T follicular helper cell (primary cell): ENCODE measurements around the gene KRT10.
"Not testable (repeated sequence)": the region's sequence is repeated elsewhere in the genome, so short reads cannot be mapped to it uniquely, and the experiment has no call there.

ENCODE experiments used
- DNase-seq: peaks from one replicate; pipeline ENCODE4 v3.0.0-alpha.2; 2020; ENCODE audit warnings: low read depth
- total RNA-seq, 2 experiments: gene quantifications; one replicate each; lab custom pipeline; 2026; lab: John Stamatoyannopoulos, UW

The KRT10 gene
- 15.0 to 15.5 reads per million in 2 experiments for total RNA-seq

DNA sequence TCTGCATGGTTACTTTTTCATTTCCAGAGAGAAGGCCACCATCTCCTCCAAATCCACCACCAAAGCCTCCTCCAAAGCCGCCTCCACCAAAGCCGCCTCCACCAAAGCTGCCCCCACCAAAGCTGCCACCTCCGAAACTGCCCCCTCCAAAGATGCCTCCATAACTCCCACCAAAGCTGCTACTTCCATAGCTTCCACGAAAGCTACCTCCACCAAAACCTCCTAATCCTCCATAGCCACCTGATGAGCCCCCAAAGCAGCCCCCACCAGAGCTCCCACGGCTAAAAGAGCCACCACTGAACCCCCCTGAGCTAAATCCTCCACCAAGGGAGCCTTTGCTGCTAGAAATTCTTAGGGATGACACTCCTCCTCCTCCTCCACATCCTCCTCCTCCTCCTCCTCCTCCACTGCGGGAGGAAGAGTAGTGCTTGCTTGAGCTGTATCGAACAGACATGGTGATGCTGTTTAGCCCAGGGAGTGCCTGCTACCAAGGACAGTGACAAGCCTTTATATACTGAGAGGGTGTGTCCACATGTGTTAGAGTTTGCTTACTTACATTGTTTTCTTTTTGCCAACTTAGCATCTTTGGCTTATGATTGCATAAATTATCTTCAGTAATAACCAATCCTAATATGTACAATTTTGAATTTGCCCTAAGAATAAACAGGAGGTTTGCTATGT, at the start of gene KRT10:
Gene KRT10 (minus strand): TSS at position 483 of the 681 bp plus-strand sequence. CDS start 29 bp downstream, at position 454.
- no peak for DNase-seq

GRCh38 chr17:40871316-40871715, 48.9 kb upstream of the KRT10 start:
- no peak for DNase-seq

DNA sequence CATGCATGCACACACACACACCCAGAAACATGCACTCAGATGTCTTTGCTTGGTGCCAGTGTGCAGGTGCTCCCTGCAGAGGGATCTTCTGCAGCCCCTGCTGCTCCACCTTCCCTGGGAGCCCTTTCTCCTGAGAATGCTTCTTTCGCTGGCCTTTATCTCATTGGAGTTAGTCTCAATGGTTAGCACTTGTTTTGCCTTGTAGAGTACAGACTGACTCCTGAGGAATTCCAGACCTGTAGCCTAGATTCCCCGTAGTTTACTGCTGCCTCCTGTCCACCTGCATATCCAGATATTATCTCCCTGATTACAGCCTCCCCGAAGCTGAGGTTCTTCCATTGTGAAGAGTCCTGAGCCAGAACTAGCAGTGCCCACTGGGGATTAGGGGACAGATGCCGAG, 47.7 kb upstream of the KRT10 start:
- no peak for DNase-seq

DNA sequence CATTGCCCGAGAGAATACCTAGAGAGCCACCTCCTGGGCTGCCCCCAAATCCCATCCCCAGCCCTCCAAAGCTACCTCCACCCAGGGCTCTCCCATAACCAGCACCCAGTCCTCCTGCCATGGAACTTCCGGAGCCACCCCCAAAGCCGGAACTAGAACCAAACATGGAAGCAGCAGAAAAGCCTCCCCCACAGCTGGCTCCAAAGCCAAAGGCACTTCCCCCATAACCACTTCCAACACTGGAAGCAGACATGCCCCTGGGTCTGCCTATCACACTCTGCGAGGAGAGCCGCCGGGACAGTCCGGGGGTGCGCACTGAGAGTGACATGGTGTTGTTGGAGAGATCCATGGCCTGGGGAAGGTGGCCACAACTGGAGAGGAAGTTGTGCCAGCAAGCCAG, 44.4 kb upstream of the KRT10 start, which contains the start of gene KRT12:
Gene KRT12 (minus strand): TSS at position 386 of the 400 bp plus-strand sequence. CDS start 37 bp downstream, at position 349.
- DNase-seq: no peak

DNA sequence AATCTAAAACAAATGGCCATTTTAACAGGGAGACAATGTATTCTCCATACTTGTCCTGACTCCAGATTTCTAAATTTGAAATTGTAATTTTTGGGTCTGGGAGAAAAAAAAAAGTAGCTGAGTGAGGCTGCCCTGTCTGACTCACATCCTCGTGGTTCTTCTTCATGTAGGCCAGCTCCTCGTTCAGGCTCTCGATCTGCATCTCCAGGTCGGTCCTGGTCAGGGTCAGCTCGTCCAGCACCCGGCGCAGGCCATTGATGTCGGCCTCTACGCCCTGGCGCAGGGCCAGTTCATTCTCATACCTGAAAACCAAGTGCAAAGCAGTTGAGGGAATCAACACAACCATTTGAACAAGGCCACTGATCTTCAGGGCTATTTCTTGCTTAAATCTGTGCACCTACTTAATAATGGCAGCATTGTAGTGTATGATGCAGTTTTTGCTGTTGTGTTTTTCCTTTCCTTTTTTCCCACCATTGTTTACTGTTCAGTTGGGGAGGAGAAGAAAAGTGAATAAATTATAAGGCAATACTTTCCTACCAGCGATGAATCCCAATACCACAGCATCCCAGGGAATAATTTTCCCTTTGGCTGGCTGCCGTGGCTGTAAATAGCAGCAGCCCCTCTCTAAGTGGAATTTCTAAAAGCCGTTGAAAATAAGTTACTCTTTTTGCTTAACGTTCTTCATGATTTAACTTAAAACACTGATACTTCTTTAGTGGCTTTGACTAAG, 42.4 kb upstream of the KRT10 start:
- DNase-seq: no peak

DNA sequence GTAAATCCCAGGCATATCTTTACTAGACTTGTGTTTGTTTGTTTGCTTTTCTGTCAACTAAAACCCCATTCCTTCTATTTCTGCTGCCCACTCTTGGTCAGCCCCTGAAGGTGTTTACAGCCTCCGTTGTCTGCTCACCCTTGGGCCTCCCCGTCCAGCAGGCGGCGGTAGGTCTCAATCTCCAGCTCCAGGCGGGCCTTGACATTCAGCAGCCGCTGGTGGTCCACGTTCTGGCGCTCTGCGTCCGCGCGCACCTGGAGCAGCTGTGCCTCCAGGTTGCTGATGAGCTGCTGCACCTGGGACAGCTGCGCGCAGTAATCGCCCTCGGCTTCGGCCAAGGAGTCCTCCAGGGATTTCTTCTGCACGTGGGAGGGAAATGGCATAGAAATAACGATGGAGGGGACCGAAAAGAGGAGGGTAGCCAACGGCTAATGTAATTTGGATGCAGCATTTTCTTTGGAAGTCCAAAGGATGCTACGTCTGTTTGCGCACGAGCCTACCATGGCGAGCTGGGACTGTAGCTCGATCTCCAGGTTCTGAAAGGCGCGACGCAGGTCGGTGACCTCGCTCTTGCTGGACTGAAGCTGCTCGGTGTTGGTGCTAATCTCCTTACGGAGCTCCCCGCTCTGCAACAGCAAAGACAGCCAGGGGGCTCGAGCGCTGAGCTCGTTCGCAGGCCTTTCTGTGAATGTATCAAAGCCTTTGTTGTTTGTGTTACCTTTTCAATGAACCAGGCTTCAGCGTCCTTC, 40.7 kb upstream of the KRT10 start:
- DNase-seq: no peak

- no peak for DNase-seq
These were observed 37.1 kb upstream of the KRT10 start for GRCh38 chr17:40859536-40859935.

- not testable (repeated sequence) for DNase-seq
These were observed 36.3 kb upstream of the KRT10 start for GRCh38 chr17:40858667-40859066.

DNA sequence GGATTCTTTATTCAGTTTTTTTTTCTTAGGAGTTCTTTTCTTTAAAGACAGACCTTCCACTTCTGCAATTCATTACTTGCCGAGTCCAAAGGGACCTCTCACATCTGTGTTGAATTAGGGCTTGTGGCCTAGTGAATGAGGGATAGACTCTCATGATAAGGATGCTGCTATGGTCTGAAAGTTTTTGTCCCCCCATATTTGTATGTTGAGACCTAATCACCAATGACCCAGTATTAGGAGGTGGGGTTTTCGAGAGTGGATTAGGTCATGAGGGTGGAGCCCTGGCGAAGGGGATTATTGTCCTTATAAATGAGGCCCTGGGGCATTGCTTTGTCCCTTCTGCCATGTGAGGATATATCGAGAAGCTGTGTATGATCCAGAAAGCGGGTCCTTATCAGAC, 35.1 kb upstream of the KRT10 start:
- DNase-seq: no peak

DNA sequence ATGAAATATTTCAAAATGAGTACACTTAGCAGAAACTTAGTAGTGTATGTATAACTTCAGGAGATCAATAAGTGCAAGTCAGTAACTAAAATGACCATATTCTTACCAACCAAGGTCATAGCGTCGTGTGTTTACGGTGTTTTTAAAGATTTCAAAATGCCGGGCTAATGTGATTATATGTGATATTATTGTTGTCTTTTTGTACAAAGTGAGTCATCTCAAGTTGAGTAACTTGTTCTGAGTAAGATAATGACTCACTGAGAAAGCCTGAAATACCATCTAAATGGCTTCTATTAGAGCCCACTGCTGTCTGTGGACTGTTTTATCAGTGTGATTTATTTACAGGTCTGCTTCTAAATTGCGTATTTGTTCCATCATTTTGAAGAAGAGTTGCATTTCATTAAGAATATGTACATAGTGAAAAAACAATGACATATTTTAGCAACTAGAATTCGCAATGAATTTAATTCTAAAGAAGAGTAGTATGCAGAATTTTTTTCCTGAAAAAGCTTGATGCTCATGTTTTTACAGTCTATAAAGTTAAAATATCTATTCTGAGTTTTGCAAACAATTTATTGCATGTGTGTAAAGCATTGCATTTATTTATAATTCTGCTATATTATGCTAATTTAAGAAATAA, 31.9 kb upstream of the KRT10 start:
- DNase-seq: no peak

- no peak for DNase-seq
These were observed 29.9 kb upstream of the KRT10 start for GRCh38 chr17:40852364-40852763.

DNA sequence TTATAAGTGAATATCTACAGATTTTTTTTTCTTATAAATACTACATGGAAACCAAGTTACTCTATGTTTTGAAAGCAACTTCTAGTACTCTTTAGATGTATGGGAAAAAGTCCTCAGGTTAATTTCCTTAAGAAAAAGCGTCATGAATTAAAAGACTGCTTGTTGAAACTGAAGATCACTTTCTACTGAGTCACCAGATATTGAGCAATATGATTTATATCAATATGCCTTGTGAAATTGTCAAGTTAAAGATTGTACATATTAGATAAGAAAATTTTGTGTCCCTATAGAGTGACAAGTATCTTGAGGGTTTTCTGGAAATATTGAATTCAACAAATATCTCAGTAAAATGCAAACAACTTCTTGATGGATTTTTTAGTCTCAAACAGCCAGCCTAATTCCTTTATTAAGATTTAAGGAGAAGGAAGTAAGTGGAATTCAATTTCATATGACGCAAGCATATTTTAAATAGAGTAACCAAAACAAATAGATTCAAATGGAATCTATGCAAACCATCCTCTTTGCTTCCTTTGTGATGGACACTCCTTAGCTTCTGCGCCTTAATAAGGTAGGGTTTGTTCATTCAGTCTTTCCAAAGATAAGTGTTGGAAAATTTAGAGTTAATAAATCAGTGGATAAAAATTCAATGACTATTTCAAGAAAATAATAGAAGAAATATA, 28.0 kb upstream of the KRT10 start:
- no peak for DNase-seq

DNA sequence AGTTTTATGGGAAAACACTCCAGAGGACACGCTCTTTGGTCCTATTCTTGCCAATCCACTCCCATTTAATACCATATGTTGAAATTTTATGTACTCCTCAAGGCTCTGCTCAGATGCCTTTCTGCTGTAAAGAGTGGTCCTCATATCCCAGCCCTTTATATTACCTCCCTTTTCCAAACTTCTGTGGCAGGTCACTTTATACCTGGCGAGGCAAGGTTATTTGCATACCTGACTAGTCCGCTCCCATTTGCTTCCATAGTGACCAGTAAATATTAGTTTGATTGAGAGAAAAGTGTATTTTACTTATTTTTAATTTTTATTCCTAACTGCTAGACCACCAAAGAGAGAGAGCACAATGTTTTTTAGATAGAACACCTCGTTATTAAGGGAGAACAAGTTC, 27.3 kb upstream of the KRT10 start:
- no peak for DNase-seq

- DNase-seq: no peak
These were observed 26.3 kb upstream of the KRT10 start for GRCh38 chr17:40848583-40849235.

- no peak for DNase-seq
These were observed 24.2 kb upstream of the KRT10 start for GRCh38 chr17:40846515-40847144.

DNA sequence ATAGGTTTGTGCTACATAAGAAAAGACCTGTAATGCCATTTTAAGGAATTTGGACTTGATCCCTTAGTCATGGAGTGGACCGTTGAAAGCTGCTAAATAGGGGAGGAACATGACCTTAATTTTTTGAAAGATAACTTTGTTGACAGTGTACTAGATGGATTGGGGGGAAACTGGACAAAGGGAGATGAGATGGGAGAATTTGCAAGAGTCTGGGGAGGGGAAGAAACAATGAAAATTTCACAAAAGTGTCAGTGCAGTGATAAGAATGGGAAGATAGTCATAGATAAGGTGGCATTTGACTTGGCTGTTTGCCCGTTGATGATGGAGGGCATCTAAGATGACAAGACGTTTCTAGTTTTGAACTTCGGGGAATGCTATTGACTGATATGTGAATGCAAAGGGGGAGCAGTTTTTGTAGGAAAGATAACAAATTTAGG, 22.3 kb upstream of the KRT10 start:
- no peak for DNase-seq

- DNase-seq: no peak
These were observed 20.8 kb upstream of the KRT10 start for GRCh38 chr17:40843242-40843641.

DNA sequence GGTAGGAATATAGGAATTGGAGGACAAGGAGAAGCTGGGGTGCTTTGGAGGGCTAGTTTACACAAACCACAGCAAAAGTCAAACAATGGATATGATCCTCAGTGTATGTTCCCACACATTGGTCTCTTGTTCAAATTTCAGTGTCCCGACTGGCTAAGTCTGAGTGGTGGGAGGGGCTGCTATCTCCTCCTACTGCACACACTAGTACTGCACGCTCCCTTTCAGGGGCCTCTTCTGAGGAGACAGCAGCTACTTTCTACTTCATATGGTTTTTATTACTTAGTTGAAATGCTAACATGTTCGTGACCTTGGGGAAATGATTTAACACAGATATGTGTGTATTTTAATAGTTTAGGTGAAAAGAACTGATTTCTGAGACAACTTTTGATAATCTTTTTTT, 18.8 kb upstream of the KRT10 start:
- DNase-seq: no peak

DNA sequence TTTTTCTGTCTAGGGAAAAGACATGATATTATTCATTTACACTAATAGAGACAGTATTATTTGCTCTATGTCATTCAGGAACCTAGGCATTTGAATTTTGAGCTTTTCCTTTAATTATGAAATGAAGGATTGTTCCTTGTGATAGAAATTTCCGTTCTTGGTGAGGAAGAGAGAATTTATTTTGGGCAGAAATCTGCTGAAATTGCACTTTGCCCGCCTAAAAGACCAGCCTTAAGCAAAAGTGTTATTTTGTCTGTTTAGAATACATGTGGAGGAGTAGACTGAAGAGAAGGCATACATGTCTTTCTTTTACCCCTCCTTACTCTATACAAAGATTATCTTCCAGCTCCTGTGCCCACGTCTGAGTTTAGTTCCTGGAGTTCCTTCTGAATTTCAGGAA, 16.8 kb upstream of the KRT10 start:
- DNase-seq: no peak

DNA sequence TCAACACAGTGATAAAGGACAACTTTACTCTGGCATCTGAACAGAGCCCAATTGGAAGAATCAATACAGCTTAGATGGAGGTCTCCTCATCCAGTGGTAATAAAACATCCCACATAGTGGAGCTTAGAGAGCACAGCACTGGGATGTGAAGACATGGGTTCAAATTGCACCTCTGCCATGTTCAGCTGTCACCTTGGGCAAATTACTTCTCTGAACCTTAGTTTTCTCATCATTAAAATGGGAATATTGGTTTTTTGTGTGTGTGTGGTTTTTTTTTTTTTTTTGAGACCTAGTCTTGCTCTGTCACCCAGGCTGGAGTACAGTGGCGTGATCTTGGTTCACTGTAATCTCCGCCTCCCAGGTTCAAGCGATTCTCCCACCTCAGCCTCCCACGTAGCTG, 13.6 kb upstream of the KRT10 start:
- DNase-seq: no peak

- no peak for DNase-seq
These were observed 11.5 kb upstream of the KRT10 start for GRCh38 chr17:40833882-40834281.
